HepG2 (cell line): ENCODE results near the gene ATXN7L3. TPM values are rescaled to one million over a fixed set of nuclear protein-coding genes. Genes with fewer than 3 reads are reported as not detected.

ENCODE experiments used
- ATAC-seq: fragments of 200-7000 bp; cut with Tn5 transposase; 3 replicates; pipeline ENCODE4 v1.9.1; 2020; ENCODE audit warnings: mild to moderate bottlenecking, moderate library complexity
- BruUV-seq: library from RNA; stranded (reverse); fragments of 400-500 nt; replicated peaks from 2 replicates; lab custom pipeline; 2021; lab: Mats Ljungman, UMichigan
- CTCF ChIA-PET: fragments of 300-600 bp; formaldehyde crosslinking; extraction: SDS; loops from one replicate; lab custom pipeline; 2021; ENCODE audit warnings: low total read pairs, inconsistent platforms, low intra/inter-chr PET ratio; lab: Yijun Ruan, JAX
- POLR2A ChIA-PET: fragments of 350-600 bp; sonication (Branson Sonifier 250); formaldehyde crosslinking; loops from one replicate; lab custom pipeline; 2020; ENCODE audit warnings: antibody characterized with exemption, inconsistent platforms; lab: Yijun Ruan, JAX
- DNase-seq: peaks from one replicate; pipeline ENCODE4 v3.0.0-alpha.2; 2015; ENCODE audit warnings: low spot score
- FAIRE-seq: peaks from 3 replicates; lab custom pipeline; 2011; peaks lifted over from hg19 to GRCh38; lab: Jason Lieb, UNC
- H2AFZ ChIP-seq: one replicate; pipeline ENCODE4 v1.6.1; 2011; ENCODE audit warnings: low read length, inconsistent platforms
- H3K27ac ChIP-seq: fragments of 300-600 bp; 3 replicates; pipeline ENCODE4 v1.8.0; 2011; ENCODE audit warnings: mixed run types, mild to moderate bottlenecking, mixed read lengths, low read length, inconsistent platforms; ENCODE audit not compliant: insufficient read depth; ENCODE audit errors: extremely low read length
- H3K27me3 ChIP-seq, 2 experiments: fragments of 200-600 bp in 1 of 2; 2 replicates in 1 of 2; 3 replicates in 1 of 2; pipeline versions ENCODE4 v1.6.0 to v1.8.0; 2011; ENCODE audit warnings: low read length in 2 of 2, mild to moderate bottlenecking in 2 of 2, moderate library complexity in 2 of 2, inconsistent platforms in 1 of 2; ENCODE audit not compliant: insufficient read depth in 2 of 2, control insufficient read depth in 1 of 2
- H3K36me3 ChIP-seq, 2 experiments: fragments of 200-600 bp in 1 of 2; replicated peaks in 1 of 2; 2 replicates in 1 of 2; 3 replicates in 1 of 2; pipeline versions ENCODE4 v1.5.1 to v1.8.0; 2011; ENCODE audit warnings: low read length in 2 of 2, inconsistent platforms in 1 of 2; ENCODE audit not compliant: insufficient read depth in 2 of 2, control insufficient read depth in 1 of 2
- H3K4me1 ChIP-seq: 2 replicates; pipeline ENCODE4 v1.5.1; 2012; ENCODE audit warnings: low read length, inconsistent platforms; ENCODE audit not compliant: insufficient read depth
- H3K4me2 ChIP-seq: 2 replicates; pipeline ENCODE4 v1.6.0; 2011; ENCODE audit warnings: low read depth, low read length, inconsistent platforms
- H3K4me3 ChIP-seq, 3 experiments: fragments of 200-600 bp in 1 of 3; sonication (generic), shearing (Covaris generic) in 1 of 3; replicated peaks in 1 of 3; 2 replicates each; pipeline ENCODE4 v1.5.1; 2011 to 2016; ENCODE audit warnings: low read length in 3 of 3, inconsistent platforms in 2 of 3, low read depth in 2 of 3, mild to moderate bottlenecking in 2 of 3, control low read depth in 1 of 3, mixed read lengths in 1 of 3; ENCODE audit not compliant: insufficient read depth in 1 of 3
- H3K79me2 ChIP-seq: one replicate; pipeline ENCODE4 v1.6.1; 2011; ENCODE audit warnings: low read length, inconsistent platforms; ENCODE audit not compliant: insufficient read depth
- H3K9ac ChIP-seq: 2 replicates; pipeline ENCODE4 v1.6.0; 2011; ENCODE audit warnings: mild to moderate bottlenecking, low read depth, low read length, inconsistent platforms; ENCODE audit not compliant: insufficient read depth
- H3K9me3 ChIP-seq: 2 replicates; pipeline ENCODE4 v1.5.1; 2012; ENCODE audit warnings: mild to moderate bottlenecking, low read length
- H4K20me1 ChIP-seq: 2 replicates; pipeline ENCODE4 v1.6.0; 2011; ENCODE audit warnings: inconsistent platforms, mild to moderate bottlenecking, low read length, moderate library complexity; ENCODE audit not compliant: insufficient read depth
- CCAR2 ChIP-seq: fragments of 200-400 bp; formaldehyde crosslinking; optimal IDR thresholded peaks from 2 replicates; pipeline ENCODE3; 2018; ENCODE audit warnings: low read depth, mild to moderate bottlenecking, low read length, moderate library complexity
- DDIT3 ChIP-seq: sonication (generic); formaldehyde crosslinking; IDR thresholded peaks from 2 replicates; pipeline ENCODE4 v1.4.0; 2020; ENCODE audit warnings: mild to moderate bottlenecking, missing genetic modification reagents
- DMAP1 ChIP-seq: IDR thresholded peaks from 2 replicates; pipeline ENCODE4 v1.6.1; 2016
- DRAP1 ChIP-seq: IDR thresholded peaks from 2 replicates; pipeline ENCODE4 v1.6.1; 2016; ENCODE audit warnings: missing genetic modification reagents, missing compliant biosample characterization
- FOXC1 ChIP-seq: sonication (generic); formaldehyde crosslinking; IDR thresholded peaks from 2 replicates; pipeline ENCODE4 v1.8.0; 2022; ENCODE audit warnings: mild to moderate bottlenecking, missing genetic modification reagents, borderline replicate concordance
- SMARCE1 ChIP-seq: fragments of 450-650 bp; IDR thresholded peaks from 2 replicates; pipeline ENCODE4 v1.6.1; 2017; ENCODE audit warnings: borderline replicate concordance
- STAG1 ChIP-seq: sonication (generic); formaldehyde crosslinking; IDR thresholded peaks from 2 replicates; pipeline ENCODE4 v1.4.0; 2020; ENCODE audit warnings: missing genetic modification reagents
- ZBTB25 ChIP-seq: IDR thresholded peaks from 2 replicates; pipeline ENCODE4 v1.6.1; 2018; ENCODE audit warnings: missing genetic modification reagents
- ZNF275 ChIP-seq: sonication (generic); formaldehyde crosslinking; IDR thresholded peaks from 2 replicates; pipeline ENCODE4 v1.8.0; 2022; ENCODE audit warnings: missing genetic modification reagents, mild to moderate bottlenecking, inconsistent platforms, borderline replicate concordance
- ZNF432 ChIP-seq: sonication (generic); formaldehyde crosslinking; IDR thresholded peaks from 2 replicates; pipeline ENCODE4 v1.5.0; 2020; ENCODE audit warnings: missing genetic modification reagents, mild to moderate bottlenecking, borderline replicate concordance
- ZNF556 ChIP-seq: sonication (generic); formaldehyde crosslinking; IDR thresholded peaks from 2 replicates; pipeline ENCODE4 v1.4.0; 2020; ENCODE audit warnings: mild to moderate bottlenecking, missing genetic modification reagents, borderline replicate concordance
- ZNF850 ChIP-seq: sonication (generic); formaldehyde crosslinking; conservative IDR thresholded peaks from 2 replicates; pipeline ENCODE4 v1.9.0; 2021; ENCODE audit warnings: mild to moderate bottlenecking, missing genetic modification reagents
- ZSCAN30 ChIP-seq: sonication (generic); formaldehyde crosslinking; IDR thresholded peaks from 2 replicates; pipeline ENCODE4 v1.5.0; 2020; ENCODE audit warnings: mild to moderate bottlenecking, missing genetic modification reagents
- WGBS: methylation state at CpG from one replicate; pipeline ENCODE4 v1.1.6; 2017; ENCODE audit warnings: low lambda C conversion rate; 5-methylcytosine and 5-hydroxymethylcytosine counted together
- in situ Hi-C: cut with HindIII; loops from 2 replicates; pipeline ENCODE4 v1.10.0; 2017; ENCODE audit warnings: low pct_unique_long_range_greater_than_20kb; ENCODE audit not compliant: extremely low pct_ligation_motif_present
- intact Hi-C: fragments of 100-400 bp; cut with micrococcal nuclease; formaldehyde crosslinking; loops from one replicate; pipeline ENCODE4 v1.10.0; 2022; ENCODE audit not compliant: unreplicated experiment
- polyA plus RNA-seq, 8 experiments: library from polyadenylated mRNA; depleted of rRNA in 3 of 8; stranded (reverse) in 7 of 8; unstranded in 1 of 8; fragments of >200 nt; fragmentation: Illumina TruSeq in 4 of 8; extraction: Trizol in 4 of 8; gene quantifications; 2 replicates each; pipeline versions ENCODE4 v1.2.1 to v1.2.3, GENCODE V29; 2011 to 2016; ENCODE audit warnings: low read depth in 4 of 8, missing spikeins in 1 of 8, mixed read lengths in 1 of 8; ENCODE audit not compliant: insufficient read depth in 1 of 8
- total RNA-seq, 5 experiments: library from RNA; depleted of rRNA; stranded (reverse); fragments of >200 nt; fragmentation: Illumina TruSeq; extraction: Trizol; gene quantifications; 2 replicates each; pipeline ENCODE4 v1.2.3, GENCODE V29; 2016; ENCODE audit warnings: low read depth in 1 of 5

The ATXN7L3 gene
- total and polyA plus RNA-seq, 2 of the 13 experiments (the other 11 are each of a cell fraction or from before 2014, with no cell fraction given): 44.5 to 59.1 TPM

- intact Hi-C loops (no loop called here), in situ Hi-C loops (no loop called here)
- Histone ChIP-seq H2AFZ (no peak overlapping the region), H3K9ac (no peak overlapping the region), H3K79me2 (no peaks in the 10 kb centered on the region), H3K27ac (no peak overlapping the region), H4K20me1 (no peaks in the 10 kb centered on the region), H3K9me3 (no peaks in the 10 kb centered on the region), H3K4me2 (no peak overlapping the region), H3K27me3 (no peaks in the 10 kb centered on the region), H3K36me3 (peaks cover 1 to 14% of the 10 kb centered on the region in 2 experiments; a peak in 3 of 5 replicates), H3K4me3 (no peak overlapping the region), H3K4me1 (peaks cover 10% of the 10 kb centered on the region)
- WGBS: 89% methylated on average over 1 of the region's 1 CpG
- ChIA-PET CTCF (no interaction called here), POLR2A (interaction anchor here (0.7 to 1.3 kb wide), 2 partner anchors 11 to 175 kb away, joined by 3 to 4 read pairs; partner anchors contain the start of gene TMUB2)
- BruUV-seq: no TSS peak
- FAIRE-seq (no peak), ATAC-seq (no peak), DNase-seq (no peak)
- TF ChIP-seq STAG1 (CRISPR knock-in tag): no peak
- no peak for TF ChIP-seq ZNF850 (CRISPR knock-in tag)
- no peak for TF ChIP-seq DMAP1
- TF ChIP-seq ZNF432 (CRISPR knock-in tag): no peak
- no peak for TF ChIP-seq DRAP1
- TF ChIP-seq ZNF275: no peak
- no peak for TF ChIP-seq FOXC1 (CRISPR knock-in tag)
- no peak for TF ChIP-seq ZNF556
- TF ChIP-seq CCAR2: no peak
- no peak for TF ChIP-seq SMARCE1
- no peak for TF ChIP-seq ZSCAN30 (CRISPR knock-in tag)
- TF ChIP-seq ZBTB25 (CRISPR knock-in tag): no peak
- TF ChIP-seq DDIT3 (CRISPR knock-in tag): no peak
These were observed 23.4 kb downstream of the ATXN7L3 start for GRCh38 chr17:44176257-44176656.
